GM12875 (cell line): ENCODE results near the gene INTS15.

Experiments
- H3K4me3 ChIP-seq: one replicate; pipeline ENCODE4 v1.5.1; 2011; ENCODE audit warnings: low read depth, low read length, control low read depth
- CTCF ChIP-seq: IDR thresholded peaks from 2 replicates; pipeline ENCODE4 v1.5.1; 2011; ENCODE audit warnings: low read depth, mild to moderate bottlenecking, control low read depth, inconsistent platforms, low read length, moderate library complexity, borderline replicate concordance; ENCODE audit not compliant: insufficient read depth

INTS15 gene

DNA sequence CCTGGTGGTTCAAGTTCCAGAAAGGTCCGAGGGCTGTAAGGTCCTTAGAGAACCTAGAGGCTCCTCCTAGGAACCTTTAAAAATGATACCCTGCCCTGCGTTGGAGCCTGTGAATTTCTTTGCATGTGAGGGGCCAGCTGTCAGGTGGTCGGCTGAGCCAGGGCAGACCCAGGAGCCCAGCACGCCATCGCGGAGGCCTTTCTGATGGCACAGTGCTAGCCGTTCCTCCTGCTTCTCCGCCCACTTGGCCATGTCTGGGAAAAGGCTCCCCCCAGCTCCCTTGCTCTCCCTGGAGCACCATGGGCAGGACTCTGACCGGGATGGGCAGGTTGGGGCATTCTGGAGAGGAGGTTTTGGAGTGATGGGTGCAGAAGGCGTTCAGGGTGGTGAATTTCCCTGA lies 54.9 kb downstream of the INTS15 start:
- no peak overlapping the region for H3K4me3 ChIP-seq
- TF ChIP-seq CTCF, result no peak

- H3K4me3 ChIP-seq, result no peak overlapping the region
- TF ChIP-seq CTCF, result no peak
Measured at GRCh38 chr7:6646465-6646864, 56.6 kb downstream of the INTS15 start.

- TF ChIP-seq CTCF, result no peak
- no peak overlapping the region for H3K4me3 ChIP-seq
Measured at GRCh38 chr7:6647080-6647479, 57.3 kb downstream of the INTS15 start.

GRCh38 chr7:6647541-6647940 lies 57.7 kb downstream of the INTS15 start:
- no peak for TF ChIP-seq CTCF

GRCh38 chr7:6648066-6648814 lies 58.4 kb downstream of the INTS15 start:
- TF ChIP-seq CTCF, result no peak
- no peak overlapping the region for H3K4me3 ChIP-seq

More at GRCh38 chr7:6647541-6647940, 57.7 kb downstream of the INTS15 start:
- no peak overlapping the region for H3K4me3 ChIP-seq

GRCh38 chr7:6648815-6649104 lies 58.9 kb downstream of the INTS15 start:
- H3K4me3 ChIP-seq, result no peak overlapping the region
- no peak for TF ChIP-seq CTCF

GRCh38 chr7:6649241-6649961 lies 59.6 kb downstream of the INTS15 start:
- H3K4me3 ChIP-seq, result no peak overlapping the region
- TF ChIP-seq CTCF, result no peak
